CD14-positive monocyte (primary cell): ENCODE measurements around the gene OR8J3. TPM values are rescaled to one million over a fixed set of nuclear protein-coding genes. Genes with fewer than 3 reads are reported as not detected.

Source experiments
- DNase-seq, 3 donors: peaks; one replicate each; pipeline ENCODE4 v3.0.0-alpha.2; 2011 to 2022
- H2AFZ ChIP-seq: 2 replicates; pipeline ENCODE4 v1.6.0; 2012; ENCODE audit warnings: mild to moderate bottlenecking, low read depth, low read length, inconsistent platforms; ENCODE audit not compliant: insufficient read depth, poor library complexity, severe bottlenecking
- H3K27ac ChIP-seq, 2 donors: 1 replicate in 1 of 2; 2 replicates in 1 of 2; pipeline ENCODE4 v1.5.1; 2012 to 2013; ENCODE audit warnings: low read length in 2 of 2, control low read depth in 1 of 2, inconsistent platforms in 1 of 2, low read depth in 1 of 2, mild to moderate bottlenecking in 1 of 2
- H3K27me3 ChIP-seq, 2 donors: one replicate each; pipeline versions ENCODE4 v1.6.0 to v1.6.1; 2011 to 2013; ENCODE audit warnings: low read length in 2 of 2; ENCODE audit not compliant: control insufficient read depth in 2 of 2, insufficient read depth in 2 of 2
- H3K36me3 ChIP-seq, 2 donors: replicated peaks in 1 of 2; 1 replicate in 1 of 2; 2 replicates in 1 of 2; pipeline versions ENCODE4 v1.5.1 to v1.6.1; 2012 to 2013; ENCODE audit warnings: low read length in 2 of 2, control low read depth in 1 of 2, inconsistent platforms in 1 of 2, mild to moderate bottlenecking in 1 of 2; ENCODE audit not compliant: insufficient read depth in 2 of 2, control insufficient read depth in 1 of 2
- H3K4me1 ChIP-seq, 2 donors: 1 replicate in 1 of 2; 2 replicates in 1 of 2; pipeline versions ENCODE4 v1.5.1 to v1.6.1; 2012 to 2013; ENCODE audit warnings: low read length in 2 of 2, control low read depth in 1 of 2, inconsistent platforms in 1 of 2, mild to moderate bottlenecking in 1 of 2, moderate library complexity in 1 of 2; ENCODE audit not compliant: insufficient read depth in 2 of 2, control insufficient read depth in 1 of 2
- H3K4me2 ChIP-seq: replicated peaks from 2 replicates; pipeline ENCODE3; 2012; ENCODE audit warnings: low read length, moderate library complexity, mild to moderate bottlenecking; ENCODE audit not compliant: poor library complexity, severe bottlenecking; ENCODE audit errors: extremely low read depth
- H3K4me3 ChIP-seq, 3 experiments: fragments of 200-600 bp in 1 of 3; sonication (generic) in 1 of 3; replicated peaks in 1 of 3; 1 replicate in 2 of 3; 2 replicates in 1 of 3; pipeline ENCODE4 v1.5.1; 2011 to 2013; ENCODE audit warnings: low read length in 3 of 3, mild to moderate bottlenecking in 3 of 3, control low read depth in 2 of 3, low read depth in 2 of 3, inconsistent platforms in 1 of 3, moderate library complexity in 1 of 3
- H3K79me2 ChIP-seq: 2 replicates; pipeline ENCODE4 v1.6.0; 2012; ENCODE audit warnings: mild to moderate bottlenecking, control low read depth, inconsistent platforms, low read length, moderate library complexity; ENCODE audit not compliant: insufficient read depth
- H3K9ac ChIP-seq: 2 replicates; pipeline ENCODE4 v1.6.0; 2017; ENCODE audit warnings: low read length, mild to moderate bottlenecking; ENCODE audit not compliant: insufficient read depth, poor library complexity, severe bottlenecking
- H3K9me3 ChIP-seq, 2 donors: replicated peaks in 1 of 2; 1 replicate in 1 of 2; 2 replicates in 1 of 2; pipeline versions ENCODE4 v1.5.1 to v1.6.1; 2012 to 2013; ENCODE audit warnings: low read length in 2 of 2, control low read depth in 1 of 2; ENCODE audit not compliant: control insufficient read depth in 1 of 2, insufficient read depth in 1 of 2
- H4K20me1 ChIP-seq: 2 replicates; pipeline ENCODE4 v1.6.0; 2012; ENCODE audit warnings: mild to moderate bottlenecking, low read length, control low read depth, moderate library complexity; ENCODE audit not compliant: insufficient read depth
- H3K27ac Mint-ChIP-seq, 7 donors: one replicate each; pipeline ENCODE4 v1.8.0; 2020; ENCODE audit warnings: mild to moderate bottlenecking in 7 of 7, mixed read lengths in 7 of 7, moderate library complexity in 6 of 7, inconsistent platforms in 2 of 7
- H3K27me3 Mint-ChIP-seq, 3 donors: one replicate each; pipeline ENCODE4 v1.8.0; 2021 to 2022; ENCODE audit warnings: low read depth in 3 of 3, mild to moderate bottlenecking in 3 of 3, mixed read lengths in 3 of 3, moderate library complexity in 3 of 3, inconsistent platforms in 1 of 3
- H3K36me3 Mint-ChIP-seq, 2 donors: one replicate each; pipeline ENCODE4 v1.8.0; 2020; ENCODE audit warnings: mixed read lengths in 2 of 2, inconsistent platforms in 1 of 2, mild to moderate bottlenecking in 1 of 2
- H3K4me1 Mint-ChIP-seq: one replicate; pipeline ENCODE4 v1.8.0; 2020; ENCODE audit warnings: mild to moderate bottlenecking, mixed read lengths
- H3K4me3 Mint-ChIP-seq, 2 donors: one replicate each; pipeline ENCODE4 v1.8.0; 2020; ENCODE audit warnings: mild to moderate bottlenecking in 2 of 2, mixed read lengths in 2 of 2, moderate library complexity in 1 of 2
- H3K9me3 Mint-ChIP-seq, 7 donors: one replicate each; pipeline ENCODE4 v1.8.0; 2020 to 2022; ENCODE audit warnings: mixed read lengths in 7 of 7, mild to moderate bottlenecking in 6 of 7, moderate library complexity in 6 of 7, inconsistent platforms in 2 of 7
- CTCF ChIP-seq: fragments of 200-600 bp; IDR thresholded peaks from one replicate; pipeline ENCODE4 v1.8.0; 2022; ENCODE audit warnings: antibody characterized with exemption, mild to moderate bottlenecking
- WGBS: methylation state at CpG from one replicate; pipeline ENCODE4 v1.1.5; 2013; ENCODE audit warnings: missing lambda C conversion rate; ENCODE audit not compliant: insufficient coverage; 5-methylcytosine and 5-hydroxymethylcytosine counted together
- intact Hi-C, 2 donors: fragments of 100-400 bp; cut with micrococcal nuclease; formaldehyde crosslinking; loops; one replicate each; pipeline versions ENCODE4 v1.15.0 to v1.15.1; 2023
- polyA plus RNA-seq, 3 donors: library from polyadenylated mRNA; depleted of rRNA in 1 of 3; unstranded in 2 of 3; stranded (reverse) in 1 of 3; fragments of 300-500 nt in 2 of 3; fragments of >200 nt in 1 of 3; fragmentation: Illumina TruSeq in 2 of 3; gene quantifications; 1 replicate in 2 of 3; 2 replicates in 1 of 3; pipeline ENCODE4 v1.2.3, GENCODE V29; 2012 to 2021

OR8J3 gene
- polyA plus RNA-seq, 3 donors = not detected

- intact Hi-C loops = no loop called here
- no peak overlapping the region for H3K27ac ChIP-seq
- no peak overlapping the region for H3K4me3 Mint-ChIP-seq
- H3K9me3 Mint-ChIP-seq = peaks cover 0 to 13% (median 4%) of the 10 kb centered on the region in 7 donors
- no peaks in the 10 kb centered on the region for H3K4me1 ChIP-seq
- no peaks in the 10 kb centered on the region for H3K36me3 ChIP-seq
- no peak overlapping the region for H3K4me2 ChIP-seq
- no peak overlapping the region for H3K9ac ChIP-seq
- DNase-seq = no peak
- no peak overlapping the region for H2AFZ ChIP-seq
- no peak for TF ChIP-seq CTCF
- peaks cover 4 to 12% of the 10 kb centered on the region in 2 donors for H3K9me3 ChIP-seq
- H4K20me1 ChIP-seq = no peaks in the 10 kb centered on the region
- no peaks in the 10 kb centered on the region for H3K27me3 Mint-ChIP-seq
- no peaks in the 10 kb centered on the region for H3K27me3 ChIP-seq
- no peaks in the 10 kb centered on the region for H3K36me3 Mint-ChIP-seq
- H3K4me1 Mint-ChIP-seq = no peaks in the 10 kb centered on the region
- H3K27ac Mint-ChIP-seq = no peak overlapping the region
- H3K4me3 ChIP-seq = no peak overlapping the region
- no peaks in the 10 kb centered on the region for H3K79me2 ChIP-seq
These were observed 43.5 kb upstream of the OR8J3 start for GRCh38 chr11:56183459-56183858.

GRCh38 chr11:56176318-56176717, 36.3 kb upstream of the OR8J3 start, which contains the start of gene OR5J2:
TSS of gene OR5J2 (plus strand) at chr11:56176618. CDS start at chr11:56176618, 0 bp downstream.
- no peak within 1 kb of the TSS for H2AFZ ChIP-seq
- DNase-seq = no peak
- Mint-ChIP-seq H3K4me1 (no peaks in the 10 kb centered on the region), H3K4me3 (no peak within 1 kb of the TSS), H3K36me3 (no peaks in the 10 kb centered on the region), H3K27ac (no peak within 1 kb of the TSS), H3K9me3 (peaks cover 0 to 8% (median 5%) of the 10 kb centered on the region in 7 donors), H3K27me3 (no peaks in the 10 kb centered on the region)
- no CpG with 5 or more reads among the region's 1 CpG for WGBS
- H3K4me3 ChIP-seq = no peak within 1 kb of the TSS
- H3K9me3 ChIP-seq = peaks cover 14 to 21% of the 10 kb centered on the region in 2 donors
- no peak for TF ChIP-seq CTCF
- no peaks in the 10 kb centered on the region for H3K36me3 ChIP-seq
- H4K20me1 ChIP-seq = no peaks in the 10 kb centered on the region
- H3K79me2 ChIP-seq = no peaks in the 10 kb centered on the region
- H3K27me3 ChIP-seq = no peaks in the 10 kb centered on the region
- H3K4me2 ChIP-seq = no peak within 1 kb of the TSS
- H3K9ac ChIP-seq = no peak within 1 kb of the TSS
- no peaks in the 10 kb centered on the region for H3K4me1 ChIP-seq
- no peak within 1 kb of the TSS for H3K27ac ChIP-seq
- intact Hi-C loops = no loop called here
